ENCODE results near the gene APBA2.

DNA sequence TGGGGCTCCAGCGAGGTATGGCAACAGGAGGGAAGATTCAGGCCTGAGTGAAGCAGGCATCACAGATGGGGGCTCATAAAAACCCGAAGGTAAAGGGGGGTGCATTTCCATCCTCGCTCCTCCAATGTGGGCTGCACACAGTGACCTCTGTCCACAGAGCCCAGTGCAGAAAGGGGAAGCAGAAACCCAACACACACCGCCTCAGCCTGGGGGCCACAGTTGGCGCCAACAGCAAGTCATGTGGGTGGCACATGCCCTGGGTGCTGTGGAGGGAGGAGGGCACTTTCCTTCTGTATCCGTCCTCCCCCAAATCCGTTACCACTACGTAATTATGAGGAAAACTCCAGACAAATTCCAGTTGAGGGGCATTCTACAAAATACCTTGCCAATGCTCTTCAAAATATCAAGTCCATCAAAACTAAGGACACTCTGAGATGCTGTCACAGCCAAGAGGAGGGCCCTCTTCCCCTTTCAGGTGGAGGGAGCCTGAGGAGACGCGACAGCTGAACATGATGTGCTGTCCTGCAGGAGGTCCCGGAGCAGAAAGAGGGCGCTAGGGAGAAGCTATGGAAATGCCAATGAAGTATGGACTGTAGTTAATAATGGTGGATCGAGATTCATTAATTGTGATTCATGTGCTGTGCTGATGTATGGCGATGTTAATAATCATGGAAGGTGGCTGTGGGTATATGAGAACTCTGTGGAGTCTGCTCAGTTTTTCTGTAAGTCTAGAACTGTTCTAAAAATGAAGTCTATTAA is 16.4 kb downstream of the APBA2 start:
- TF ChIP-seq JUNB (IDR thresholded peaks at IDR 0.05) (no peak), MAZ (IDR thresholded peaks at IDR 0.05; ENCODE audit: borderline replicate concordance, low read depth, low read length) (no peak), JUN (IDR thresholded peaks at IDR 0.05) (no peak), CBX8 (IDR thresholded peaks at IDR 0.05) (no peak), POLR2A (IDR thresholded peaks at IDR 0.05; ENCODE audit: low read length) (no peak)
- TF ChIP-seq, protein P1, sequence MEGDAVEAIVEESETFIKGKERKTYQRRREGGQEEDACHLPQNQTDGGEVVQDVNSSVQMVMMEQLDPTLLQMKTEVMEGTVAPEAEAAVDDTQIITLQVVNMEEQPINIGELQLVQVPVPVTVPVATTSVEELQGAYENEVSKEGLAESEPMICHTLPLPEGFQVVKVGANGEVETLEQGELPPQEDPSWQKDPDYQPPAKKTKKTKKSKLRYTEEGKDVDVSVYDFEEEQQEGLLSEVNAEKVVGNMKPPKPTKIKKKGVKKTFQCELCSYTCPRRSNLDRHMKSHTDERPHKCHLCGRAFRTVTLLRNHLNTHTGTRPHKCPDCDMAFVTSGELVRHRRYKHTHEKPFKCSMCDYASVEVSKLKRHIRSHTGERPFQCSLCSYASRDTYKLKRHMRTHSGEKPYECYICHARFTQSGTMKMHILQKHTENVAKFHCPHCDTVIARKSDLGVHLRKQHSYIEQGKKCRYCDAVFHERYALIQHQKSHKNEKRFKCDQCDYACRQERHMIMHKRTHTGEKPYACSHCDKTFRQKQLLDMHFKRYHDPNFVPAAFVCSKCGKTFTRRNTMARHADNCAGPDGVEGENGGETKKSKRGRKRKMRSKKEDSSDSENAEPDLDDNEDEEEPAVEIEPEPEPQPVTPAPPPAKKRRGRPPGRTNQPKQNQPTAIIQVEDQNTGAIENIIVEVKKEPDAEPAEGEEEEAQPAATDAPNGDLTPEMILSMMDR (IDR thresholded peaks at IDR 0.05): 0 out of 3 replicates have a peak, but pooled peaks have one; percentile 11
